Right forelimb (tissue), 1 donor: Measurements from ENCODE around the gene FTO.
"Not testable (repeated sequence)": the region's sequence is repeated elsewhere in the genome, so short reads cannot be mapped to it uniquely, and the experiment has no call there.

Source experiments
- DNase-seq: peaks from one replicate; pipeline ENCODE4 v3.0.0-alpha.2; 2018

Gene FTO

GRCh38 chr16:53872248-53873221 lies 168.6 kb downstream of the FTO start:
- no peak for DNase-seq

GRCh38 chr16:53876811-53877210 lies 172.9 kb downstream of the FTO start:
- no peak for DNase-seq

GRCh38 chr16:53878216-53878615 lies 174.3 kb downstream of the FTO start:
- no peak for DNase-seq

GRCh38 chr16:53881371-53881770 lies 177.4 kb downstream of the FTO start:
- DNase-seq: no peak

- no peak for DNase-seq
Measured at GRCh38 chr16:53882310-53882709, 178.4 kb downstream of the FTO start.

- DNase-seq: no peak
Measured at GRCh38 chr16:53884748-53885147, 180.8 kb downstream of the FTO start.

- DNase-seq: no peak
Measured at GRCh38 chr16:53886482-53887378, 182.8 kb downstream of the FTO start.

- no peak for DNase-seq
Measured at GRCh38 chr16:53888222-53888621, 184.3 kb downstream of the FTO start.

- DNase-seq: not testable (repeated sequence)
Measured at GRCh38 chr16:53890877-53891276, 186.9 kb downstream of the FTO start.

- DNase-seq: no peak
Measured at GRCh38 chr16:53891409-53892139, 187.6 kb downstream of the FTO start.

GRCh38 chr16:53892155-53892554 lies 188.2 kb downstream of the FTO start:
- peak; percentile 62 for DNase-seq

GRCh38 chr16:53893731-53894435 lies 189.9 kb downstream of the FTO start:
- no peak for DNase-seq

- DNase-seq: no peak
Measured at GRCh38 chr16:53894686-53895085, 190.7 kb downstream of the FTO start.

GRCh38 chr16:53895433-53895832 lies 191.5 kb downstream of the FTO start:
- DNase-seq: no peak

GRCh38 chr16:53895851-53896250 lies 191.9 kb downstream of the FTO start:
- no peak for DNase-seq

- DNase-seq: peak; percentile 51
Measured at GRCh38 chr16:53896722-53897121, 192.8 kb downstream of the FTO start.

- DNase-seq: no peak
Measured at GRCh38 chr16:53898993-53899392, 195.0 kb downstream of the FTO start.

- DNase-seq: no peak
Measured at GRCh38 chr16:53899431-53899830, 195.5 kb downstream of the FTO start.

GRCh38 chr16:53900667-53901066 lies 196.7 kb downstream of the FTO start:
- DNase-seq: no peak

- DNase-seq: no peak
Measured at GRCh38 chr16:53901408-53901807, 197.5 kb downstream of the FTO start.

- no peak for DNase-seq
Measured at GRCh38 chr16:53904533-53904932, 200.6 kb downstream of the FTO start.

GRCh38 chr16:53905028-53905427 lies 201.1 kb downstream of the FTO start:
- no peak for DNase-seq
